Measurements from ENCODE around the gene SLC24A3.

The SLC24A3 gene

GRCh38 chr20:19310541-19310940, 98.1 kb downstream of the SLC24A3 start:
- DNase-seq, result no peak

GRCh38 chr20:19313342-19314069, 101.1 kb downstream of the SLC24A3 start:
- no peak for DNase-seq

- no peak for DNase-seq
These were observed 102.2 kb downstream of the SLC24A3 start for GRCh38 chr20:19314621-19315020.

- no peak for DNase-seq
These were observed 105.0 kb downstream of the SLC24A3 start for GRCh38 chr20:19317237-19318069.

GRCh38 chr20:19318610-19319009, 106.2 kb downstream of the SLC24A3 start:
- DNase-seq, result no peak

GRCh38 chr20:19320005-19320404, 107.6 kb downstream of the SLC24A3 start:
- DNase-seq, result no peak

GRCh38 chr20:19321176-19321575, 108.7 kb downstream of the SLC24A3 start:
- DNase-seq, result no peak

GRCh38 chr20:19322061-19322985, 109.9 kb downstream of the SLC24A3 start:
- no peak for DNase-seq

- DNase-seq, result no peak
These were observed 115.0 kb downstream of the SLC24A3 start for GRCh38 chr20:19327401-19327800.

- no peak for DNase-seq
These were observed 116.2 kb downstream of the SLC24A3 start for GRCh38 chr20:19328676-19329075.

- DNase-seq, result no peak
These were observed 117.6 kb downstream of the SLC24A3 start for GRCh38 chr20:19330038-19330437.

GRCh38 chr20:19330731-19331130, 118.3 kb downstream of the SLC24A3 start:
- no peak for DNase-seq

- DNase-seq, result no peak
These were observed 121.1 kb downstream of the SLC24A3 start for GRCh38 chr20:19333563-19333962.

- DNase-seq, result no peak
These were observed 122.9 kb downstream of the SLC24A3 start for GRCh38 chr20:19335341-19335740.

GRCh38 chr20:19335916-19336315, 123.5 kb downstream of the SLC24A3 start:
- no peak for DNase-seq

GRCh38 chr20:19336631-19337030, 124.2 kb downstream of the SLC24A3 start:
- DNase-seq, result no peak

GRCh38 chr20:19338380-19338779, 125.9 kb downstream of the SLC24A3 start:
- no peak for DNase-seq

- no peak for DNase-seq
These were observed 126.5 kb downstream of the SLC24A3 start for GRCh38 chr20:19338960-19339359.

- no peak for DNase-seq
These were observed 129.1 kb downstream of the SLC24A3 start for GRCh38 chr20:19341348-19342053.

- no peak for DNase-seq
These were observed 131.9 kb downstream of the SLC24A3 start for GRCh38 chr20:19344341-19344740.

- DNase-seq, result no peak
These were observed 135.6 kb downstream of the SLC24A3 start for GRCh38 chr20:19347943-19348456.

- DNase-seq, result no peak
These were observed 136.1 kb downstream of the SLC24A3 start for GRCh38 chr20:19348582-19348981.

All from activated naive CD4-positive, alpha-beta T cell treated with Interleukin-2 at 50 U/mL for 16 hours (primary cell).